GM12872 (cell line): ENCODE data around the gene SYT7.

Experiments used
- CTCF ChIP-seq: IDR thresholded peaks from 3 replicates; pipeline ENCODE4 v1.5.1; 2011; ENCODE audit warnings: low read depth, mild to moderate bottlenecking, low read length, moderate library complexity; ENCODE audit not compliant: insufficient read depth

The SYT7 gene

GRCh38 chr11:61586792-61587430, 6.0 kb upstream of the SYT7 start:
- TF ChIP-seq CTCF = no peak

- no peak for TF ChIP-seq CTCF
These were observed 4.2 kb upstream of the SYT7 start for GRCh38 chr11:61585115-61585514.

GRCh38 chr11:61581931-61582330, 1.1 kb upstream of the SYT7 start:
- TF ChIP-seq CTCF = no peak

GRCh38 chr11:61580271-61580888, 496 bp downstream of the SYT7 start:
- no peak for TF ChIP-seq CTCF

- no peak for TF ChIP-seq CTCF
These were observed 1.1 kb downstream of the SYT7 start for GRCh38 chr11:61579676-61580270.

GRCh38 chr11:61578819-61579675, 1.8 kb downstream of the SYT7 start:
- TF ChIP-seq CTCF = no peak
